22Rv1 (cell line): ENCODE data around the gene FGF18.
"Not testable (repeated sequence)": the region's sequence is repeated elsewhere in the genome, so short reads cannot be mapped to it uniquely, and the experiment has no call there.

Experiments
- H3K27ac ChIP-seq: fragments of 450-650 bp; 2 replicates; pipeline ENCODE4 v1.5.1; 2017
- CTCF ChIP-seq: fragments of 450-650 bp; IDR thresholded peaks from 2 replicates; pipeline ENCODE4 v1.5.1; 2017; ENCODE audit warnings: mild to moderate bottlenecking
- ZFX ChIP-seq: fragments of 450-650 bp; IDR thresholded peaks from 2 replicates; pipeline ENCODE4 v1.6.1; 2017; ENCODE audit warnings: antibody characterized with exemption, borderline replicate concordance

Gene FGF18

DNA sequence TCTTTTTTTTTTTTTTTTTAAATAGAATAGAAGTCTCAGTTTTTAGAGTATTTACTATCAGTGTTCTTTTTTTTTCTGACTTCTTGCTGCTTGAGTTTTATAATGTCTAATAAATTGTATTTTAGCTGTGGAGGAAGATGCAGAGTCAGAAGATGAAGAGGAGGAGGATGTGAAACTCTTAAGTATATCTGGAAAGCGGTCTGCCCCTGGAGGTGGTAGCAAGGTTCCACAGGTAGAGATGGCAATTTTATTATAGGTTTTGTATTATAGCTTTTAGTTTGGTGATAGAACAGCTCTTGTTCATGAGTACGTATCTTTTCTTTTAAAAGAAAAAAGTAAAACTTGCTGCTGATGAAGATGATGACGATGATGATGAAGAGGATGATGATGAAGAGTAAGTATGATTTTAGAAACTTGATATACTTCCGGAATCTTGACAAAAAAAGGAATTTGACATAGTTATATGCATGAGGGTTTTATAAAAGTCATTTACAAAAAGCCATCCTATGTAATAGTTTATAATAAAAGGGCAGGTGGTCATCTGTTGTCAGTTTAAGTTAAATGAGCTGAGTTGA is 26.8 kb upstream of the FGF18 start:
- TF ChIP-seq ZFX (no peak), CTCF (no peak)
- no peak overlapping the region for H3K27ac ChIP-seq

DNA sequence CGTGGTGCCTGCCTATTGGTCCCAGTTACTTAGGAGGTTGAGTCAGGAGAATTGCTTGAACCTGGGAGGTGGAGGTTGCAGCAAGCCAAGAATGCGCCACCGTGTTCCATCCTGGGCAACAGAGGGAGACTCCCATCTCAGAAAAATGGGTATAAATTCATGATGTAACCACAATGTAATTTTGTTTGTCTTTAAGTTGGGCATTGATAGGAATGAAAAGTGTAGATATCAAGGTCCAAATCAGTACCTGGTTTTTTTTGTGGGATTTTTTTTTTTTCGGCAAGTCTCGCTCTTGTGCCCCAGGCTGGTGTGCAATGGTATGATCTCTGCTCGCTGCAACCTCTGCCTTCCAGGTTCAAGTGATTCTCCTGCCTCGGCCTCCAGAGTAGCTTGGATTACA is 24.4 kb upstream of the FGF18 start:
- TF ChIP-seq CTCF (no peak), ZFX (no peak)
- no peak overlapping the region for H3K27ac ChIP-seq

- not testable (repeated sequence) for H3K27ac ChIP-seq
These were observed 22.9 kb upstream of the FGF18 start for GRCh38 chr5:171396583-171396982.

DNA sequence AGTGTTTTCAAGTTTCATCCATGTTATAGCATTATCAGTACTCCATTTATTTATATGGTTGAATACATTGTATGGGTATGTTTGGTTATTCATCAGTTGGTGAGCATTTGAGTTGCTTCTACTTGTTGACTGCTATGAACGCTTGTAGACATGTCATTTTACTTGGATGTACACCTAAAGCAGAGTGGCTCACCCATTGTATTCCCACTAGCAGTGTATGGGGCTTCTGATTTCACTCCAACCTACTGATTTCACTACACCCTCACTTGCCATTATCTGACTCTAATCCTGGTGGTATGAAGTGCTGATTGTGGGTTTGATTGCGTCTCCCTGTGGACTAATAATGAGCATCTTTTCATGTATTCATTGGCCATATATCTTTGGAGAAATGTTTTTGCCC is 22.3 kb upstream of the FGF18 start:
- H3K27ac ChIP-seq: no peak overlapping the region
- TF ChIP-seq CTCF (no peak), ZFX (no peak)

- H3K27ac ChIP-seq: no peak overlapping the region
- no peak for TF ChIP-seq CTCF
- TF ChIP-seq ZFX: no peak
These were observed 21.8 kb upstream of the FGF18 start for GRCh38 chr5:171397599-171397998.

- H3K27ac ChIP-seq: not testable (repeated sequence)
These were observed 20.8 kb upstream of the FGF18 start for GRCh38 chr5:171398660-171399059.

GRCh38 chr5:171400169-171400568 is 19.3 kb upstream of the FGF18 start:
- no peak for TF ChIP-seq ZFX
- TF ChIP-seq CTCF: no peak
- H3K27ac ChIP-seq: no peak overlapping the region

GRCh38 chr5:171401167-171401947 is 18.1 kb upstream of the FGF18 start:
- TF ChIP-seq CTCF: no peak
- TF ChIP-seq ZFX: no peak
- H3K27ac ChIP-seq: no peak overlapping the region

DNA sequence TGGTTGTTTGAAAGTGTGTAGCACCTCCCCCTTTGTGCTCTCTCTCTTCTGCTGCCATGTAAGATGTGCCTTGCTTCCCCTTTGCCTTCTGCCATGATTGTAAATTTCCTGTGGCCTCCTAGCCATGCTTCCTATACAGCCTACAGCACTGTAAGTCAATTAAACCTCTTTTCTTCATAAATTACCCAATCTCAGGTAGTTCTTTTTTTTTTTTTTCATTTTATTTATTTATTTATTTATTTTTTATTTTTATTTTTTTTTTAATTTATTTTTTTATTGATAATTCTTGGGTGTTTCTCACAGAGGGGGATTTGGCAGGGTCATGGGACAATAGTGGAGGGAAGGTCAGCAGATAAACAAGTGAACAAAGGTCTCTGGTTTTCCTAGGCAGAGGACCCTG is 16.7 kb upstream of the FGF18 start:
- not testable (repeated sequence) for H3K27ac ChIP-seq
